HepG2 (cell line): Measurements from ENCODE around the gene SYNPO. TPM values are rescaled to one million over a fixed set of nuclear protein-coding genes. Genes with fewer than 3 reads are reported as not detected.

Experiments
- ATAC-seq: fragments of 200-7000 bp; cut with Tn5 transposase; 3 replicates; pipeline ENCODE4 v1.9.1; 2020; ENCODE audit warnings: mild to moderate bottlenecking, moderate library complexity
- BruUV-seq: library from RNA; stranded (reverse); fragments of 400-500 nt; replicated peaks from 2 replicates; lab custom pipeline; 2021; lab: Mats Ljungman, UMichigan
- CTCF ChIA-PET: fragments of 300-600 bp; formaldehyde crosslinking; extraction: SDS; loops from one replicate; lab custom pipeline; 2021; ENCODE audit warnings: low total read pairs, inconsistent platforms, low intra/inter-chr PET ratio; lab: Yijun Ruan, JAX
- POLR2A ChIA-PET: fragments of 350-600 bp; sonication (Branson Sonifier 250); formaldehyde crosslinking; loops from one replicate; lab custom pipeline; 2020; ENCODE audit warnings: antibody characterized with exemption, inconsistent platforms; lab: Yijun Ruan, JAX
- DNase-seq: peaks from one replicate; pipeline ENCODE4 v3.0.0-alpha.2; 2015; ENCODE audit warnings: low spot score
- FAIRE-seq: peaks from 3 replicates; lab custom pipeline; 2011; peaks lifted over from hg19 to GRCh38; lab: Jason Lieb, UNC
- H2AFZ ChIP-seq: one replicate; pipeline ENCODE4 v1.6.1; 2011; ENCODE audit warnings: low read length, inconsistent platforms
- H3K27ac ChIP-seq: fragments of 300-600 bp; 3 replicates; pipeline ENCODE4 v1.8.0; 2011; ENCODE audit warnings: mixed run types, mild to moderate bottlenecking, mixed read lengths, low read length, inconsistent platforms; ENCODE audit not compliant: insufficient read depth; ENCODE audit errors: extremely low read length
- H3K27me3 ChIP-seq, 2 experiments: fragments of 200-600 bp in 1 of 2; 2 replicates in 1 of 2; 3 replicates in 1 of 2; pipeline versions ENCODE4 v1.6.0 to v1.8.0; 2011; ENCODE audit warnings: low read length in 2 of 2, mild to moderate bottlenecking in 2 of 2, moderate library complexity in 2 of 2, inconsistent platforms in 1 of 2; ENCODE audit not compliant: insufficient read depth in 2 of 2, control insufficient read depth in 1 of 2
- H3K36me3 ChIP-seq, 2 experiments: fragments of 200-600 bp in 1 of 2; replicated peaks in 1 of 2; 2 replicates in 1 of 2; 3 replicates in 1 of 2; pipeline versions ENCODE4 v1.5.1 to v1.8.0; 2011; ENCODE audit warnings: low read length in 2 of 2, inconsistent platforms in 1 of 2; ENCODE audit not compliant: insufficient read depth in 2 of 2, control insufficient read depth in 1 of 2
- H3K4me1 ChIP-seq: 2 replicates; pipeline ENCODE4 v1.5.1; 2012; ENCODE audit warnings: low read length, inconsistent platforms; ENCODE audit not compliant: insufficient read depth
- H3K4me2 ChIP-seq: 2 replicates; pipeline ENCODE4 v1.6.0; 2011; ENCODE audit warnings: low read depth, low read length, inconsistent platforms
- H3K4me3 ChIP-seq, 3 experiments: fragments of 200-600 bp in 1 of 3; sonication (generic), shearing (Covaris generic) in 1 of 3; replicated peaks in 1 of 3; 2 replicates each; pipeline ENCODE4 v1.5.1; 2011 to 2016; ENCODE audit warnings: low read length in 3 of 3, inconsistent platforms in 2 of 3, low read depth in 2 of 3, mild to moderate bottlenecking in 2 of 3, control low read depth in 1 of 3, mixed read lengths in 1 of 3; ENCODE audit not compliant: insufficient read depth in 1 of 3
- H3K79me2 ChIP-seq: one replicate; pipeline ENCODE4 v1.6.1; 2011; ENCODE audit warnings: low read length, inconsistent platforms; ENCODE audit not compliant: insufficient read depth
- H3K9ac ChIP-seq: 2 replicates; pipeline ENCODE4 v1.6.0; 2011; ENCODE audit warnings: mild to moderate bottlenecking, low read depth, low read length, inconsistent platforms; ENCODE audit not compliant: insufficient read depth
- H3K9me3 ChIP-seq: 2 replicates; pipeline ENCODE4 v1.5.1; 2012; ENCODE audit warnings: mild to moderate bottlenecking, low read length
- H4K20me1 ChIP-seq: 2 replicates; pipeline ENCODE4 v1.6.0; 2011; ENCODE audit warnings: inconsistent platforms, mild to moderate bottlenecking, low read length, moderate library complexity; ENCODE audit not compliant: insufficient read depth
- DMAP1 ChIP-seq: IDR thresholded peaks from 2 replicates; pipeline ENCODE4 v1.6.1; 2016
- EEA1 ChIP-seq: sonication (generic); formaldehyde crosslinking; IDR thresholded peaks from 2 replicates; pipeline ENCODE4 v1.5.1; 2020; ENCODE audit warnings: mild to moderate bottlenecking, missing genetic modification reagents, borderline replicate concordance
- NKX3-1 ChIP-seq: sonication (generic); formaldehyde crosslinking; IDR thresholded peaks from 2 replicates; pipeline ENCODE4 v1.5.0; 2020; ENCODE audit warnings: missing genetic modification reagents
- RXRB ChIP-seq: IDR thresholded peaks from 2 replicates; pipeline ENCODE4 v1.6.1; 2016; ENCODE audit warnings: borderline replicate concordance, missing genetic modification reagents, missing compliant biosample characterization
- ZC3H13 ChIP-seq: sonication (generic); formaldehyde crosslinking; IDR thresholded peaks from 2 replicates; pipeline ENCODE4 v1.8.1; 2023; ENCODE audit warnings: mild to moderate bottlenecking, missing genetic modification reagents, moderate library complexity
- ZMYM3 ChIP-seq: sonication (generic); formaldehyde crosslinking; IDR thresholded peaks from 2 replicates; pipeline ENCODE4 v1.5.1; 2020; ENCODE audit warnings: mild to moderate bottlenecking, missing genetic modification reagents
- ZNF296 ChIP-seq: sonication (generic); formaldehyde crosslinking; conservative IDR thresholded peaks from 2 replicates; pipeline ENCODE4 v1.5.0; 2020; ENCODE audit warnings: mild to moderate bottlenecking, missing genetic modification reagents
- WGBS: methylation state at CpG from one replicate; pipeline ENCODE4 v1.1.6; 2017; ENCODE audit warnings: low lambda C conversion rate; 5-methylcytosine and 5-hydroxymethylcytosine counted together
- in situ Hi-C: cut with HindIII; loops from 2 replicates; pipeline ENCODE4 v1.10.0; 2017; ENCODE audit warnings: low pct_unique_long_range_greater_than_20kb; ENCODE audit not compliant: extremely low pct_ligation_motif_present
- intact Hi-C: fragments of 100-400 bp; cut with micrococcal nuclease; formaldehyde crosslinking; loops from one replicate; pipeline ENCODE4 v1.10.0; 2022; ENCODE audit not compliant: unreplicated experiment
- polyA plus RNA-seq, 8 experiments: library from polyadenylated mRNA; depleted of rRNA in 3 of 8; stranded (reverse) in 7 of 8; unstranded in 1 of 8; fragments of >200 nt; fragmentation: Illumina TruSeq in 4 of 8; extraction: Trizol in 4 of 8; gene quantifications; 2 replicates each; pipeline versions ENCODE4 v1.2.1 to v1.2.3, GENCODE V29; 2011 to 2016; ENCODE audit warnings: low read depth in 4 of 8, missing spikeins in 1 of 8, mixed read lengths in 1 of 8; ENCODE audit not compliant: insufficient read depth in 1 of 8
- total RNA-seq, 5 experiments: library from RNA; depleted of rRNA; stranded (reverse); fragments of >200 nt; fragmentation: Illumina TruSeq; extraction: Trizol; gene quantifications; 2 replicates each; pipeline ENCODE4 v1.2.3, GENCODE V29; 2016; ENCODE audit warnings: low read depth in 1 of 5
- TF ChIP-seq, protein P1 (sequence below): sonication (generic); formaldehyde crosslinking; IDR thresholded peaks from 2 replicates; pipeline ENCODE4 v1.8.0; 2022; ENCODE audit warnings: mild to moderate bottlenecking, missing genetic modification reagents, borderline replicate concordance
- TF ChIP-seq, protein P2 (sequence below): sonication (generic); formaldehyde crosslinking; IDR thresholded peaks from 2 replicates; pipeline ENCODE4 v1.4.0; 2020; ENCODE audit warnings: mild to moderate bottlenecking, low read depth, missing genetic modification reagents
- TF ChIP-seq, protein P3 (sequence below): sonication (generic); formaldehyde crosslinking; IDR thresholded peaks from 2 replicates; pipeline ENCODE4 v1.5.0; 2020; ENCODE audit warnings: missing genetic modification reagents

SYNPO gene
- total and polyA plus RNA-seq, 2 of the 13 experiments (the other 11 are each of a cell fraction or from before 2014, with no cell fraction given), result 0.09 to 0.30 TPM

DNA sequence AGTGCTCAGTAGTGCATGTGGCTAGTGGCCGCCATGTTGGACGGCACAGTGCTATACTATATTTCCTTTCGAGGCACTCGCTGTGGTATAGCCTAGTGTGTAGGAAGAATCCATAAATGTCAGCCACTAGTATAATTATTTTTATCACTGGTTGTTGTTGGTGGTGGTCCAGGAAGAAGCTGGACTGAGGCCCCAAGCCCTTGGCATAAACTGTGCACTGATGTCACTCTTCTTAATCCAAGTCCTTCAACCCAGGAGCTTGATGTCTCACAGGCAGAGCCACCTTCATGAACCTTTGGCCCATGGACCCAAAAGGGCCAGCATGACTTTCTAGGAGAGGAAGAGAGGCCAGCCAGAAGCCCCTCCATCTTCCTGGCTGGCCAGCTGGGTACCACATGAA, 32.5 kb upstream of the SYNPO start (continued):
- TF ChIP-seq, protein P1, sequence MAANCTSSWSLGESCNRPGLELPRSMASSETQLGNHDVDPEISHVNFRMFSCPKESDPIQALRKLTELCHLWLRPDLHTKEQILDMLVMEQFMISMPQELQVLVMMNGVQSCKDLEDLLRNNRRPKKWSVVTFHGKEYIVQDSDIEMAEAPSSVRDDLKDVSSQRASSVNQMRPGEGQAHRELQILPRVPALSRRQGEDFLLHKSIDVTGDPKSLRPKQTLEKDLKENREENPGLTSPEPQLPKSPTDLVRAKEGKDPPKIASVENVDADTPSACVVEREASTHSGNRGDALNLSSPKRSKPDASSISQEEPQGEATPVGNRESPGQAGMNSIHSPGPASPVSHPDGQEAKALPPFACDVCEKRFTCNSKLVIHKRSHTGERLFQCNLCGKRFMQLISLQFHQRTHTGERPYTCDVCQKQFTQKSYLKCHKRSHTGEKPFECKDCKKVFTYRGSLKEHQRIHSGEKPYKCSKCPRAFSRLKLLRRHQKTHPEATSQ (CRISPR knock-in tag), result no peak
- TF ChIP-seq ZC3H13 (CRISPR knock-in tag), result no peak
- no peak for TF ChIP-seq DMAP1 (CRISPR knock-in tag)
- TF ChIP-seq, protein P2, sequence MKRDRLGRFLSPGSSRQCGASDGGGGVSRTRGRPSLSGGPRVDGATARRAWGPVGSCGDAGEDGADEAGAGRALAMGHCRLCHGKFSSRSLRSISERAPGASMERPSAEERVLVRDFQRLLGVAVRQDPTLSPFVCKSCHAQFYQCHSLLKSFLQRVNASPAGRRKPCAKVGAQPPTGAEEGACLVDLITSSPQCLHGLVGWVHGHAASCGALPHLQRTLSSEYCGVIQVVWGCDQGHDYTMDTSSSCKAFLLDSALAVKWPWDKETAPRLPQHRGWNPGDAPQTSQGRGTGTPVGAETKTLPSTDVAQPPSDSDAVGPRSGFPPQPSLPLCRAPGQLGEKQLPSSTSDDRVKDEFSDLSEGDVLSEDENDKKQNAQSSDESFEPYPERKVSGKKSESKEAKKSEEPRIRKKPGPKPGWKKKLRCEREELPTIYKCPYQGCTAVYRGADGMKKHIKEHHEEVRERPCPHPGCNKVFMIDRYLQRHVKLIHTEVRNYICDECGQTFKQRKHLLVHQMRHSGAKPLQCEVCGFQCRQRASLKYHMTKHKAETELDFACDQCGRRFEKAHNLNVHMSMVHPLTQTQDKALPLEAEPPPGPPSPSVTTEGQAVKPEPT (CRISPR knock-in tag), result no peak
- no peak for TF ChIP-seq RXRB
- no peak for TF ChIP-seq NKX3-1 (CRISPR knock-in tag)
- TF ChIP-seq EEA1 (CRISPR knock-in tag), result no peak

DNA sequence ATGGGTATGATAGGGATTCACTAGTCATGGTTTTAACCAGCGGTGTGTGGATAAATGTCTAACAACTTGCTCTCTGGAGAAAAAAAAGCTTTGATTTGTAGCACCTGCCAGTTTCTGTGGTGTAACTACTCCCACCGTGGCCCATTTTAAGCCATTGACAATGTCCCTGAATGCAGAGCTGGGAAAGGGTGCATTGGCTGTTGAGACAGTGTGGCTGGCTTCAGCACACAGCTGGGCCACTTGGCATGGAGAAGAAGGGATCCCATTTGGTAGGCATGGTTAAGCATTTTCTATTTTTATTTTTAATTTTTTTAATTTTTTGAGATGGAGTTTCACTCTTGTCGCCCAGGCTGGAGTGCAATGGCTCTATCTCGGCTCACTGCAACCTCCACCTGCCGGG, 31.5 kb upstream of the SYNPO start:
- intact Hi-C loops, result no loop called here
- TF ChIP-seq, protein P3, sequence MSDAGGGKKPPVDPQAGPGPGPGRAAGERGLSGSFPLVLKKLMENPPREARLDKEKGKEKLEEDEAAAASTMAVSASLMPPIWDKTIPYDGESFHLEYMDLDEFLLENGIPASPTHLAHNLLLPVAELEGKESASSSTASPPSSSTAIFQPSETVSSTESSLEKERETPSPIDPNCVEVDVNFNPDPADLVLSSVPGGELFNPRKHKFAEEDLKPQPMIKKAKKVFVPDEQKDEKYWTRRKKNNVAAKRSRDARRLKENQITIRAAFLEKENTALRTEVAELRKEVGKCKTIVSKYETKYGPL (CRISPR knock-in tag), result no peak
- no peak for TF ChIP-seq ZNF296 (CRISPR knock-in tag)
- no peak for TF ChIP-seq ZMYM3 (CRISPR knock-in tag)
- ChIA-PET POLR2A (no interaction called here), CTCF (no interaction called here)
- Histone ChIP-seq H3K4me2 (no peak overlapping the region), H3K79me2 (no peaks in the 10 kb centered on the region), H3K36me3 (no peaks in the 10 kb centered on the region), H2AFZ (no peak overlapping the region), H3K27me3 (peaks cover 0 to 7% of the 10 kb centered on the region in 2 experiments; a peak in 2 of 5 replicates), H4K20me1 (no peaks in the 10 kb centered on the region), H3K27ac (no peak overlapping the region), H3K9me3 (no peaks in the 10 kb centered on the region), H3K4me3 (no peak overlapping the region), H3K9ac (no peak overlapping the region), H3K4me1 (peaks cover 58% of the 10 kb centered on the region)
- 58% methylated on average over 5 of the region's 5 CpGs for WGBS
- DNase-seq (no peak), FAIRE-seq (no peak), ATAC-seq (no peak)
- in situ Hi-C loops, result no loop called here
- BruUV-seq, result no TSS peak
